B cell (primary cell): ENCODE measurements around the gene POLRMT. TPM values are rescaled to one million over a fixed set of nuclear protein-coding genes. Genes with fewer than 3 reads are reported as not detected.

Experiments
- ATAC-seq: fragments of 200-7000 bp; cut with Tn5 transposase; one replicate; pipeline ENCODE4 v1.10.0; 2021; ENCODE audit warnings: low read depth, mild to moderate bottlenecking, moderate number of reproducible peaks, moderate library complexity
- CTCF ChIA-PET: fragments of 350-600 bp; sonication (Branson Sonifier 250); formaldehyde crosslinking; loops from one replicate; lab custom pipeline; 2021; ENCODE audit warnings: antibody characterized with exemption, inconsistent platforms; lab: Charles Lee
- POLR2A ChIA-PET: fragments of 350-600 bp; sonication (Branson Sonifier 250); formaldehyde crosslinking; loops from one replicate; lab custom pipeline; 2021; ENCODE audit warnings: antibody characterized with exemption; lab: Charles Lee
- DNase-seq: peaks from one replicate; pipeline ENCODE4 v3.0.0; 2013
- H2AFZ ChIP-seq: 2 replicates; pipeline ENCODE4 v1.6.1; 2012; ENCODE audit warnings: mild to moderate bottlenecking, low read depth, low read length; ENCODE audit not compliant: insufficient read depth, poor library complexity, severe bottlenecking
- H3K27ac ChIP-seq, 2 donors: 1 replicate in 1 of 2; 2 replicates in 1 of 2; pipeline ENCODE4 v1.5.1; 2012 to 2013; ENCODE audit warnings: low read length in 2 of 2, mild to moderate bottlenecking in 2 of 2, moderate library complexity in 1 of 2
- H3K27me3 ChIP-seq, 4 experiments: fragments of 200-600 bp in 1 of 4; sonication (generic) in 1 of 4; replicated peaks in 1 of 4; 1 replicate in 2 of 4; 2 replicates in 2 of 4; pipeline versions ENCODE4 v1.6.1 to v1.7.0; 2013 to 2016; ENCODE audit warnings: low read length in 3 of 4, mild to moderate bottlenecking in 2 of 4, mixed read lengths in 1 of 4, moderate library complexity in 1 of 4; ENCODE audit not compliant: insufficient read depth in 4 of 4, control insufficient read depth in 3 of 4; ENCODE audit errors: control extremely low read depth in 1 of 4
- H3K36me3 ChIP-seq, 2 experiments: replicated peaks in 1 of 2; 1 replicate in 1 of 2; 2 replicates in 1 of 2; pipeline versions ENCODE4 v1.6.1 to v1.7.1; 2013; ENCODE audit warnings: low read length in 1 of 2; ENCODE audit not compliant: insufficient read depth in 2 of 2, control insufficient read depth in 1 of 2; ENCODE audit errors: control extremely low read depth in 1 of 2, extremely low read depth in 1 of 2
- H3K4me1 ChIP-seq, 2 donors: fragments of 200-600 bp in 1 of 2; sonication (generic) in 1 of 2; 1 replicate in 1 of 2; 2 replicates in 1 of 2; pipeline versions ENCODE4 v1.5.1 to v1.6.1; 2013 to 2017; ENCODE audit warnings: low read length in 2 of 2; ENCODE audit not compliant: control insufficient read depth in 2 of 2, insufficient read depth in 2 of 2
- H3K4me2 ChIP-seq: replicated peaks from 2 replicates; pipeline ENCODE3; 2012; ENCODE audit warnings: mild to moderate bottlenecking, low read depth, low read length; ENCODE audit not compliant: poor library complexity, severe bottlenecking
- H3K4me3 ChIP-seq, 5 experiments: fragments of 200-600 bp in 1 of 5; sonication (generic) in 1 of 5; 1 replicate in 3 of 5; 2 replicates in 2 of 5; pipeline versions ENCODE4 v1.5.1 to v1.7.0; 2011 to 2016; ENCODE audit warnings: low read length in 4 of 5, mild to moderate bottlenecking in 4 of 5, low read depth in 2 of 5, control low read depth in 1 of 5, moderate library complexity in 1 of 5; ENCODE audit not compliant: insufficient read depth in 1 of 5; ENCODE audit errors: control extremely low read depth in 1 of 5, extremely low read depth in 1 of 5
- H3K79me2 ChIP-seq: fragments of 200-600 bp; sonication (generic); one replicate; pipeline ENCODE4 v1.6.0; 2016; ENCODE audit warnings: low read length; ENCODE audit not compliant: control insufficient read depth, insufficient read depth
- H3K9ac ChIP-seq: fragments of 200-600 bp; sonication (generic); 2 replicates; pipeline ENCODE4 v1.6.1; 2017; ENCODE audit warnings: mild to moderate bottlenecking, low read length, moderate library complexity
- H3K9me3 ChIP-seq, 3 donors: one replicate each; pipeline versions ENCODE4 v1.6.1 to v1.7.1; 2013; ENCODE audit warnings: low read length in 2 of 3; ENCODE audit not compliant: control insufficient read depth in 2 of 3, insufficient read depth in 1 of 3; ENCODE audit errors: control extremely low read depth in 1 of 3
- H4K20me1 ChIP-seq: 2 replicates; pipeline ENCODE4 v1.6.0; 2012; ENCODE audit warnings: mild to moderate bottlenecking, low read length; ENCODE audit not compliant: insufficient read depth, control insufficient read depth, poor library complexity, severe bottlenecking
- H3K27ac Mint-ChIP-seq: one replicate; pipeline ENCODE4 v1.8.0; 2021; ENCODE audit warnings: mixed read lengths
- H3K27me3 Mint-ChIP-seq: one replicate; pipeline ENCODE4 v1.8.0; 2021; ENCODE audit warnings: mixed read lengths
- H3K4me1 Mint-ChIP-seq: one replicate; pipeline ENCODE4 v1.8.0; 2021; ENCODE audit warnings: mixed read lengths
- H3K4me3 Mint-ChIP-seq: one replicate; pipeline ENCODE4 v1.8.0; 2021; ENCODE audit warnings: mixed read lengths
- H3K9me3 Mint-ChIP-seq: one replicate; pipeline ENCODE4 v1.8.0; 2022; ENCODE audit warnings: mixed read lengths; ENCODE audit not compliant: insufficient read depth
- CTCF ChIP-seq: fragments of 200-600 bp; IDR thresholded peaks from one replicate; pipeline ENCODE4 v1.8.0; 2022; ENCODE audit warnings: antibody characterized with exemption, mild to moderate bottlenecking
- EZH2 ChIP-seq: IDR thresholded peaks from 2 replicates; pipeline ENCODE4 v1.6.1; 2012; ENCODE audit warnings: borderline replicate concordance, low read depth, mild to moderate bottlenecking, moderate library complexity, low read length; ENCODE audit not compliant: insufficient read depth, poor library complexity, severe bottlenecking
- WGBS: methylation state at CpG from one replicate; pipeline ENCODE4 v1.1.5; 2013; ENCODE audit warnings: missing lambda C conversion rate; ENCODE audit not compliant: insufficient coverage; 5-methylcytosine and 5-hydroxymethylcytosine counted together
- intact Hi-C: fragments of 100-400 bp; cut with micrococcal nuclease; formaldehyde crosslinking; loops from one replicate; pipeline ENCODE4 v1.10.0; 2022
- polyA plus RNA-seq: library from polyadenylated mRNA; depleted of rRNA; stranded (reverse); fragments of >200 nt; gene quantifications from 2 replicates; pipeline ENCODE4 v1.2.3, GENCODE V29; 2012
- total RNA-seq, 2 donors: library from RNA; stranded (reverse); fragments of 120-200 nt in 1 of 2; gene quantifications; 1 replicate in 1 of 2; 2 replicates in 1 of 2; pipeline versions ENCODE4 v1.2.3 to v1.2.4, GENCODE V29; 2013 to 2022

POLRMT gene
- total and polyA plus RNA-seq, 2 donors (not counting 1 experiment from before 2014, with no cell fraction given) = 77.8 to 98.0 TPM

GRCh38 chr19:639253-640160 is 6.2 kb upstream of the POLRMT start, which contains the start of gene FGF22:
Gene FGF22, plus strand, starts transcription at chr19:639879. Its CDS starts 47 bp downstream, at chr19:639926.
- 7% methylated on average over 98 of the region's 109 CpGs for WGBS
- TF ChIP-seq CTCF (no peak), EZH2 (no peak)
- no peaks in the 10 kb centered on the region for H3K27me3 Mint-ChIP-seq
- peaks cover 0 to under 1% of the 10 kb centered on the region in 2 experiments for H3K36me3 ChIP-seq
- peaks cover 12 to 39% of the 10 kb centered on the region in 2 donors for H3K4me1 ChIP-seq
- ChIA-PET CTCF (no interaction called here), POLR2A (no interaction called here)
- peak; percentile 92 for DNase-seq
- H3K27ac ChIP-seq = no peak within 1 kb of the TSS
- ATAC-seq = peak; percentile 91
- no peaks in the 10 kb centered on the region for H3K9me3 Mint-ChIP-seq
- H3K4me3 ChIP-seq = peak within 1 kb of the TSS in 4 of 5 experiments; percentile 21 to 57 (median 40)
- H3K79me2 ChIP-seq = peaks cover 4% of the 10 kb centered on the region
- H3K4me2 ChIP-seq = peak within 1 kb of the TSS; percentile 79
- peak within 1 kb of the TSS; percentile 60 for H2AFZ ChIP-seq
- H4K20me1 ChIP-seq = peaks cover 17% of the 10 kb centered on the region
- H3K9ac ChIP-seq = peak within 1 kb of the TSS; percentile 53
- peak within 1 kb of the TSS; percentile 90 for H3K4me3 Mint-ChIP-seq
- intact Hi-C loops = loop anchor here (1.0 kb wide), 1 partner anchor 24 kb away; the partner anchor contains the start of gene RNF126
- peaks cover 0 to 2% (median 0%) of the 10 kb centered on the region in 4 experiments for H3K27me3 ChIP-seq
- H3K27ac Mint-ChIP-seq = peak within 1 kb of the TSS; percentile 95
- H3K9me3 ChIP-seq = peaks cover 0 to 6% (median 0%) of the 10 kb centered on the region in 3 donors
- peaks cover 22% of the 10 kb centered on the region for H3K4me1 Mint-ChIP-seq

GRCh38 chr19:638906-639252 is 5.5 kb upstream of the POLRMT start:
- Mint-ChIP-seq H3K4me3 (peak overlapping the region; percentile 90), H3K27me3 (no peaks in the 10 kb centered on the region), H3K4me1 (peaks cover 19% of the 10 kb centered on the region), H3K27ac (no peak overlapping the region), H3K9me3 (no peaks in the 10 kb centered on the region)
- DNase-seq = no peak
- Histone ChIP-seq H3K4me2 (peak overlapping the region; percentile 79), H3K4me3 (peak overlapping the region in 3 of 5 experiments; percentile 33 to 57 (median 48)), H4K20me1 (peaks cover 16% of the 10 kb centered on the region), H3K36me3 (no peaks in the 10 kb centered on the region), H3K9ac (peak overlapping the region; percentile 50), H3K9me3 (peaks cover 0 to 6% (median 0%) of the 10 kb centered on the region in 3 donors), H3K4me1 (peaks cover 16 to 45% of the 10 kb centered on the region in 2 donors), H3K79me2 (peaks cover 11% of the 10 kb centered on the region), H3K27ac (no peak overlapping the region), H3K27me3 (peaks cover 0 to 2% (median 0%) of the 10 kb centered on the region in 4 experiments), H2AFZ (peak overlapping the region; percentile 48)
- CTCF ChIA-PET = no interaction called here
- TF ChIP-seq EZH2 = no peak
- no peak for TF ChIP-seq CTCF
- WGBS = 70% methylated on average over 13 of the region's 17 CpGs
- POLR2A ChIA-PET = no interaction called here
- no peak for ATAC-seq
- intact Hi-C loops = loop anchor here (1.0 kb wide), 1 partner anchor 24 kb away; the partner anchor contains the start of gene RNF126
